Adipose tissue (tissue), 3 donors: ENCODE results near the gene DHX9. TPM values are rescaled to one million over a fixed set of nuclear protein-coding genes. Genes with fewer than 3 reads are reported as not detected.
"Not testable (repeated sequence)": the region's sequence is repeated elsewhere in the genome, so short reads cannot be mapped to it uniquely, and the experiment has no call there.

ENCODE experiments used
- H3K27ac ChIP-seq: one replicate; pipeline ENCODE4 v1.5.1; 2013; ENCODE audit warnings: low read depth, low read length
- WGBS, 3 donors: extraction: QIAGEN DNeasy Blood & Tissue Kit; methylation state at CpG; one replicate each; pipeline ENCODE4 v1.1.7; 2013; 5-methylcytosine and 5-hydroxymethylcytosine counted together
- polyA plus RNA-seq, 3 donors: library from polyadenylated mRNA; stranded (reverse); fragments of 200-250 nt; gene quantifications; one replicate each; pipeline ENCODE4 v1.2.3, GENCODE V29; 2013
- donor health status: healthy with polysubstance abuse.
- donor health status: Bipolar disorder and iron deficiency.
- donor health status: healthy.

Gene DHX9
- polyA plus RNA-seq, 3 donors = 39.8 to 68.6 (median 57.2) TPM

DNA sequence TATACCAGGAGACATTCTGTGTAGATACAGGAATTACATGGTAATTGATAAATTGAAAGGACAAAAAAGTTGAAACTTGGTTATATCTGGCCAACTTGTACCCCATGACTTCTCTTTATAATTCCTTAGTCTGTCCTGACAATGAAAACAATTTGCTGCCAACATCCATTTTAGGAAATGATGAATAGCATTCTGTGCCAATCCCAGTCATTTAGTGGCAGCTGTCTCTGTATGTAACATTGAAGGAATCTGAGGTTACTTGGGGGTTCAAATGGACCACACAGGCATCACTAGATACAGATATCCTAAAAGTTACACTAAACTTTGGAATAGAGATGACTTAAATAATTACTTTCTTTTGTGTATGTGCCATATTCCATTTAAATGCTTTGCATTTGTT, 38.2 kb downstream of the DHX9 start:
- no peak overlapping the region for H3K27ac ChIP-seq

DNA sequence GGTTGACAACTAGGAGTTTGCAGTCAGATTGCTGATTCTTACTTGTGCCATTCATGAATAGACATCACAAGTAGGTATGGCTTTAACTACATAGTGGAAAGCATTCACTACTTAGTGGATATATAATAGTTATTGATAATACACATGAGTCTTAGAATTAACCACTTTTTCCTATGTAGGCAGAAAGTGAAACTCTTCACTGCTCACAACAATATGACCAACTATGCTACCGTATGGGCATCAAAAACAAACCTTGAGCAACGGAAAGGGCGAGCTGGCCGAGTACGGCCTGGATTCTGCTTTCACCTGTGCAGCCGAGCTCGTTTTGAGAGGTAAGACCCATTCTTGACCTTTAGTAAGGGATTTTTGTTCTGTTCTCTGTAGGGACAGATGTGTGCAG, 38.7 kb downstream of the DHX9 start:
- H3K27ac ChIP-seq = no peak overlapping the region
- 94 to 97% (median 96%) methylated on average over 7 of the region's 7 CpGs for WGBS, 3 donors

DNA sequence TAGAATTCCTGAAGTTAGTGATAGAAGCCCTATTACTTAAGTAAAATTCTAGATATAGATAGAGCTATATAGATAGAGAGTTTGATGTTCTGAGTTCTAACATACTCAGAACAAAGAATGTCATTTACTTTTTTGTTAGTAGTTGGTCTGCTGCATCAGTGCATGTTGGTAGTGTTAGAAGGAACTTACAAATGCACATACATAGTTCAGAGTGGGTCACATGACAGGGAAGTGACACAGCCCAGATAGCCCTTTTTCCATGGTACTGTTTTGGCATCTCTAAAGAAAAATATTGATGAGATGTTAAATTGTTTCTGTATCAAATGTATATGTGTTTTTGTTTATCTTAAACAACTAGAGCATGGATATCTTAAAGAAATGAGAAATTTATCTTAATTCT, 45.7 kb downstream of the DHX9 start:
- no peak overlapping the region for H3K27ac ChIP-seq

DNA sequence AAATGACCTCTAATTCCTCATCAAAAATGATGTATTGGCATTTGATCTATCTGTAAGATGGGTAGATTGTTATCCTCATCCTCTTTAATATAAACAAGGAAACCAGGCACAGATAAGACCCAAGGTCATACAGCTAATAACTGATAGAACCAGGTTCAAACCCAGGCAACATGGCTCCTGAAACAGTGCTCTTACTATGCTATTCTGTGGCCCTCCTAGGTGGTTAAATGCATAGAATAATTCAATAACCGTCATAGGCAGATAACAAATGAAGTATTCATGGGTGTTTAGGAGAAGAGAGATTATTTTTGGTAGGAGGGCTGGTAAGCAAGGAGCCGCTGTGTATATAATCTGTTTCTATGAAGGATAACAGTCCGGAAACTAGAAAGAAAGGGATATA, 46.4 kb downstream of the DHX9 start:
- WGBS, 3 donors = 95 to 98% (median 98%) methylated on average over 3 of the region's 3 CpGs
- no peak overlapping the region for H3K27ac ChIP-seq

DNA sequence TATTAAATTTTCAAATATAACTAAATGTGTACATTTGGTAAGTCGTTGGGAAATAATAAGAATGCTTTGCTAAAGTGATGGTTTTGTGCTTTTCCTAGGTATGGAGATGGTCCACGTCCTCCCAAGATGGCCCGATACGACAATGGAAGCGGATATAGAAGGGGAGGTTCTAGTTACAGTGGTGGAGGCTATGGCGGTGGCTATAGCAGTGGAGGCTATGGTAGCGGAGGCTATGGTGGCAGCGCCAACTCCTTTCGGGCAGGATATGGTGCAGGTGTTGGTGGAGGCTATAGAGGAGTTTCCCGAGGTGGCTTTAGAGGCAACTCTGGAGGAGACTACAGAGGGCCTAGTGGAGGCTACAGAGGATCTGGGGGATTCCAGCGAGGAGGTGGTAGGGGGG, 47.8 kb downstream of the DHX9 start:
- H3K27ac ChIP-seq = no peak overlapping the region
- WGBS, 3 donors = 97 to 99% (median 97%) methylated on average over 11 of the region's 11 CpGs

DNA sequence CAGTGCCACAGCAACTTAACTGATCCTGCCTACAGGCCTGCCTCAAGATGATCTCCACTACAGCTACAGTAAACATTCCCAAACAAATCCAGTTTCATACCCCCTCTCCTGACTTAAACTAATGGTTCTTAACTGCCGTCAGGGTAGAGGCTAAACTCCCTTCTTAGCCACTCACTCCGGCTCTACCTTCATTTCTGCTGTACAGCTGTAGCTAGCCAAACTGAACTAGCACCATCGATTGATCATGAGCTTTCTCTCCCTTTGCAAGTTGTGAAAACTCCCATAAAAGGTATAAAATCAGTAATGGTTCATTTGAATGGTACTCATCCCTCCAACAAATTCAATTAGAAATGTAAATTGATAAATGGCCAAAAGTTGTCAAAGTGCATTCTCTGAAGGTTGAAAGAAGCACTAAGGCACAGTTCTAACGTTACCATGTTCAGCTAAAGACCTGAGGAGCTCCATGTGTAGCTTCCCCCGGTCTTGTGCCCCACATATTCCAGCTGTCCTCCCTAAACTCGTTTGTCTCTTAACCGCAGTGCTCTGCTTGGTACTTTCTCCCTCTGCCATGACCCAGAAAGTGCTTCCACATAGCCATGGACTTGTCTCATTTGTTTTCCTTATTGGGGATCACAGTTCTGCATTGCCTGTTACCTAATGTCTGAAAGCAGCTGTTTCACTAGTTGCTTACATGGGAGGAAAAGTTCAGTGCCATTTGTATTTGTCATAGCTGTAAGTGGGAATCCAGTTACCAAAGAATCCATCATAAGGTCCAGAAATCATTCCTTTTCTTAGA, 49.8 kb downstream of the DHX9 start:
- no peak overlapping the region for H3K27ac ChIP-seq

DNA sequence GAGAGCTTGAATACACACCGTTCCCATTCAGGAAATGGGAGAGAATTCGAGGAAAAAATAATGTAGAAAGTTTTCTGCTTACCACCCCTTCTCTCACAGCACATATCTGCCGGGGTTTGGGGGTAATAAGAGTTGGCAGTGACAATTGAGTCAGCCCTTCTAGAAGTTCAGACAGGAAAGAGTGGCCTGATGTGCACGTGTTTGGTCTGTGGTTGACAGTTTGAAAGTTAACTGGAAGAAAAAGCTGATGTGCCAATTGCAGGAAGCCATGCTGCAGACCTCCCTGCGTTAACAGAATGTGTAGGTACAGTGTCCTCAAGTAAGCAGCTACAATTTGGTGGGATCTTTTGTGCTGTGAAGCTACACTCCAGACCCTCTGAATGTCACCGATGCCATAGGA, 50.9 kb downstream of the DHX9 start:
- H3K27ac ChIP-seq = no peak overlapping the region
- 47 to 72% (median 56%) methylated on average over 6 of the region's 6 CpGs for WGBS, 3 donors

More for the DNA sequence above, 49.8 kb downstream of the DHX9 start:
- WGBS, 3 donors = 76 to 80% (median 77%) methylated on average over 7 of the region's 7 CpGs

DNA sequence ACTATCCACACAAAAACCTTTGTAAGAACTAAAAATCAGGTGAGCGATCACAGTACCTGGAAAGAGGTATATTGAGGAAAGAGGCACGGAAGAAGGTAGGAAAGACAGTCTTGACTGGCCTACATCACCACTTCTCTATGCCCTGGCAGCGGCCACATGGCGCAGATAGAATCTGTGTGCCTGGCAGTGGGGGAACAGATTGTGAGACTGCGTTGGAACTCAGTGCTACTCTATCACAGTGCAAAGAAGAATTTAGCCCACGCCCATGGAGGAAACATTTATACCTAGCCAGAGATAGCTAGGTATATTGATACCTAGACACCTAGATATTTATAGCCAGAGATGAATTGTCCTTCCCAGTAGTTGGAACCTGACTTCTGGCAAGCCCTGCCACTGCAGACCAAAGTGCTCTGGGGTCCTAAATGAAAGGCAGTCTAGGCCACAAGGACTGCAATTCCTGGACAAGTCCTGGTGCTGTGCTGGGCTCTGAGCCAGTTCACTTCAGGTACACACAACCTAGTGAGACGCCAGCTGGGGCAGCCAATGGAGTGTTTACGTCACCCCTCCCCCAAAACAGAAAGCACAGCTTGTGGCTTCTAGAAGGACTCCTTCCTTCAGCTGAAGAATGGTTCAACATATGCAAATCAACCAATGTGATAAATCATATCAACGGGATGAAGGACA, 51.9 kb downstream of the DHX9 start:
- H3K27ac ChIP-seq = no peak overlapping the region
- WGBS, 3 donors = 82 to 92% (median 89%) methylated on average over 9 of the region's 9 CpGs

DNA sequence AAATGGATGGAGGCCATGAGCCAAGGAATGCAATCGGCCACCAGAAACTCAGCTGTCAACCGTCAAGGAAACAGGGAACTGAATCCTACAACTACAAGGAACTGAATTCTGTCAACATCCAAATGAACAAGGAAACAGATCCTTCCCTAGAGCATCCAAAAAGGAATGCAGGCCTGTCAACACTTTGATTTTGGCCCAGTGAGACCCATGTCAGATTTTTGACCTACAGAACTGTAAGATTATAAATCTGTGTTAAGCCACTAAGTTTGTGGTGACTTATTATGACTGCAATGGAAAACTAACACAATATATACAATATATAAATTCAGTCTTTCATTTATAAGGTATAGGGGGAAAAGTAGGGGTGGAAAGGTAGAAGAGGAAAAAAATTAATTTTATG, 58.5 kb downstream of the DHX9 start:
- no peak overlapping the region for H3K27ac ChIP-seq
- 64 to 79% (median 76%) methylated on average over 2 of the region's 2 CpGs for WGBS, 3 donors

DNA sequence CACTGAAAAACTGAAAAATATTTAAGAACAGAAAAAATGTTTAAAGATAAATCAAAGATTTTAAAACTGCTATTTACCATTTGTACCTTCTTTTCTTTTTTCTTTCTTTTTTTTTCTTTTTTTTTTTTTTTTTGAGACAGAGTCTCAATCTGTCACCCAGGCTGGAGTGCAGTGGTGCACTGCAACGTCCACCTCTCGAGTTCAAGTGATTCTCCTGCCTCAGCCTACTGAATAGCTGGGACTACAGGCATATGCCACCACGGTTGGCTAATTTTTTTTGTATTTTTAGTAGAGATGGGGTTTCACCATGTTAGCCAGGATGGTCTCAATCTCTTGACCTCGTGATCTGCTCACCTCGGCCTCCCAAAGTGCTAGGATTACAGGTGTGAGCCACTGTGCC, 62.8 kb downstream of the DHX9 start:
- WGBS, 3 donors = 88 to 95% (median 91%) methylated on average over 5 of the region's 5 CpGs
- not testable (repeated sequence) for H3K27ac ChIP-seq

DNA sequence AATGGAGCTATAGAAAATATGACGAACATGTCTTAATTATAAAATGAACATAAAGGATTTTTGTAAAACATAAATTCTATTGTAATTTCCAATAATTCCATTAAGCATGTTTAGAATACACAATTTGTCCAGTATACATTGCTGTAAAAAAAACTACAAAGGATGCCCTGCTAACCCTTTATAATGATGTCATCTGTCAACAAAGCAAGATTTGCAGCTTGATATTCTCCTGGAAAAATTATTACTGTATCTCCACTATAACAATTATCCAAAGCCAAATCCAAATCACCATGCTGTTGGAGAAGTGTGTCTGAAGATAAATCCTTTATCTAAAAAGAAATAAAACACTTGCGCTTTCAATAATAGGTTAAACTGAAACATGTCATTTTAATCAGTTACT, 66.2 kb downstream of the DHX9 start:
- WGBS, 3 donors = 92 to 96% (median 95%) methylated on average over 2 of the region's 2 CpGs

DNA sequence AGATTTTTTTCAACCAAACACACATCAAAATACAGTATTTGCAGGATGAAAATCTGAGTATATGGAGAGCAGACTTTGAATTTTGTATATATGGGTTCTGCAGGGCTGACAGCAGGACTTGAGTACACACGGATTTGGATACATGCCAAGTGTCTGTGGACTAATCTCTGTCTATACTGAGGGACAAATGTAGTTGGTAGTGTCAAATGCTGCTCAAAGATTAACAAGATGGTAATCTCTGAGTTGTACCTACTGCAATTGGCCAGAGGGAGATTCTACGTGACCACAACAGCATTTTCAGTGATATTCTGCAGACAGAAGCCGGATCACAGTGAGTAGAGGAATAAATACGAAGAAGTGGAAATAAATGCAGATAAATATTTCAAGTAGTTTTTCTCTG, 70.4 kb downstream of the DHX9 start:
- WGBS, 3 donors = 56 to 71% (median 69%) methylated on average over 4 of the region's 4 CpGs
- H3K27ac ChIP-seq = no peak overlapping the region

More for the DNA sequence above, 66.2 kb downstream of the DHX9 start:
- H3K27ac ChIP-seq = no peak overlapping the region

DNA sequence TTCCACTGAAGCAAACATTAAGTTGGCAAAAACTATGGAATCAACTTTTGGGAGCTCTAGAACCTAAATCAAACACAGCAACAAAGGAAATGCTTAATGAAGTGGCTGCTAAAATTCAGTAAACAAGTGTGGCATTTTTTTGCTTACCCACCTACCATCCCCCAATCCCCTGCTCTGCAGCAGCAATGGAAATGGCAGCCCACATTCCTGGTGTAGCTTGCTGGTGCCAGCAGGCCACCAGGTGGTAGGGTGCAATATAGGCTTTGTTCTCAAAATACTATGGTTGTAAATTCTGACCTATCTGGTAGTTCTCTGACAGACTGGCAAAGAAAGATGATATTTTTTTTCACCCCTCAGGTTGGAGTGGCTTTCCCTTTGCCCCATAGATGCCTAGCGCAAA, 71.0 kb downstream of the DHX9 start:
- H3K27ac ChIP-seq = no peak overlapping the region
- 96 to 100% (median 100%) methylated on average over 1 of the region's 1 CpG for WGBS, 3 donors

DNA sequence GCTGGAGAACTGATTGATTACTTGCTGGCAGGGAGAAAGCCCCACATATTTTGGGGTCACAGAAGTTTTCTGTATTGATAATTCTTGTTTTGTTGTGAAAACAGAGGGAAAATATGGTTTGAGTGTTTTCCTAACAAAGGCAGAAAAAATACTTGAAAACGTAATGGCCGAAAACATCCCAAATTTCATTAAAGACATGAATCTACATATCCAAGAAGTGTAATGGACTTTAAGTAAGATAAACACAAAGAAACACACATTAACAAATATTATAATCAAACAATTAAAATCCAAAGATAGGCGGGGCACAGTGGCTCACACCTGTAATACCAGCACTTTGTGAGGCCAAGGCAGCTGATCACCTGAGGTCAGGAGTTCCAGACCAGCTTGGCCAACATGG, 74.3 kb downstream of the DHX9 start:
- H3K27ac ChIP-seq = no peak overlapping the region
- 97 to 99% (median 98%) methylated on average over 3 of the region's 3 CpGs for WGBS, 3 donors

DNA sequence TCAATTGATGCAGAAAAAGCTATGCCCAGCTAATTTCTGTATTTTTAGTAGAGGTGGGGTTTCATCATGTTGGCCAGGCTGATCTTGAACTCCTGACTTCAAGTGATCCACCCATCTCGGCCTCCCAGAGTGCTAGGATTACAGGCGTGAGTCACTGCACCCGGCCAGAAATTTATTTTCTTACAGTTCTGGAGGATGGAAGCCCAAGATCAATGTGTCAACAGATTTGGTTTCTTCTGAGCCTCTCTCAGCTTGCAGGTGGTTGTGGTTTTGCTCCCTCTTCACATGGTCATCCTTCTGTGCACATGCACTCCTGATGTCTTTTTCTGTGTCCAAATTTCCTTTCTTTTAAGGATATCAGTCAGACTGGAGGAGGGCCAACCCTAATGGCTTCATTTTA, 78.2 kb downstream of the DHX9 start:
- WGBS, 3 donors = 77 to 83% (median 81%) methylated on average over 3 of the region's 3 CpGs

DNA sequence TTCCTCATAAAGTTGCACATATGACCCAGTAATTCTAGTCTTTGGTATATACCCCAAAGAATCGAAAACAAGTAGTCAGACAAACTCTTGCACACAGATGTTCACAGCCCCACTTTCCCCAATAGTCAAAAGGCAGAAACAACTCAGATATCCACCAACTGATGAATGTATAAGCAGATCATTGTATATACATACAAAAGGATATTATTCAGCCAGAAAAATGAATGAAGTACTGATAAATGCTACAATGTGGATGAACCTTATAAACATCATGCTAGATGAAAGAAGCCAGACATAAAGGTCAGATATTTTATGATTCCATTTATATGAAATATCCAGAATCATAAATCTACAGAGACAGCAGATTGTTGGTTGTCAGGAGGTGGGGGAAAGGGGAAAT, 86.5 kb downstream of the DHX9 start:
- 62 to 90% (median 84%) methylated on average over 1 of the region's 1 CpG for WGBS, 3 donors
- H3K27ac ChIP-seq = no peak overlapping the region

More for the DNA sequence above, 78.2 kb downstream of the DHX9 start:
- H3K27ac ChIP-seq = no peak overlapping the region

DNA sequence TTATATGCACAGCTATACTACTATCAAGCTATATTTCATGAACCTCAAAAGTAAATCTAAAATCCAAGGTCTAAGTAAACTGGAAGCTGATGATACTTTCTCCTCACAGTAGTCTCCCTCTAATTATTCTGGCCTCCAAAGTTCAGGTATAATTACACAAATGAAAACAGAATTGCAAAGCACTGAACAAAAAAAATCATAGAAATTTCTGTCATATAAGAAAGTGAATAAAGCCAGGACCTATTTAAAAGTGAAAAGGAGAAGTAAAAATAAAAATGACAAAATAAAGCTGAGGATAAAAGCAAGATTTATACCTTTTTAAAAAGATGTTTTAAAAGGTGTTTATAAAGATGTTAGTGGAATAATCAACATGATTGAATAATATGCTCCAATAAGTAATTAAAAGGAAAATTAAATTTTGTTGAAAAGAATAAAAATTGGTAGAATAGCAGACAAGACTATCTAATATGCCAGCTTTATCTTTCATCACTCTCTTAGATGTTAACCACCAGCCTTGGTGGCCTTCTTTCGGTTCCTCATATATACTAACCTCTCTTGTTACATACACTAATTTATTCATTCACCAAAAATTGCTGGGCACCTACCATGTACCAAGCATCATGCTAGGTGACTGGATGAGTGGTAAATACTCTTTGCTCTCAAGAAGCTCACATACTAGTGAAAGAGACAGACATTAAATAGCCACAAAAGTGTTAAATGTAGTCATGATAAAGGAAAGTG, 88.7 kb downstream of the DHX9 start:
- WGBS, 3 donors = 68 to 92% (median 87%) methylated on average over 1 of the region's 1 CpG

DNA sequence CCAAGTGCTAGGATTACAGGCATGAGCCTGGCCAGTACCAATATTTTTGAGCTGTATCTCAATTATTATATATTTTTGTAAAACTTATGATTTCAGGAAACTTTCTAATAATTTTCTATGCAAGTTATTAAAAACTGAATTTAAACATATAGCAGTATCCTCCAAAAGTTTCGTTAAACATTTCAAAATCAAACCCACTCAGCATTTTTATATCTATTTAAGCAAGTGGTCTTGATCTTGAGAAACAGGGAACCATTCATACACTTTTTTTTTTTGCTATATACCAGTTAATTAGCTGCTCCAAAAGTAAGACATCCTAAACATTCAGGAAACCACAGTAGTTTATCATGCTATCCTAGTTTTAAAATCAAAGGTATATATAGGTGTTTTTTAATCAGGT, 91.8 kb downstream of the DHX9 start:
- 74 to 77% (median 75%) methylated on average over 1 of the region's 1 CpG for WGBS, 3 donors
- no peak overlapping the region for H3K27ac ChIP-seq

More for the DNA sequence above, 88.7 kb downstream of the DHX9 start:
- no peak overlapping the region for H3K27ac ChIP-seq

DNA sequence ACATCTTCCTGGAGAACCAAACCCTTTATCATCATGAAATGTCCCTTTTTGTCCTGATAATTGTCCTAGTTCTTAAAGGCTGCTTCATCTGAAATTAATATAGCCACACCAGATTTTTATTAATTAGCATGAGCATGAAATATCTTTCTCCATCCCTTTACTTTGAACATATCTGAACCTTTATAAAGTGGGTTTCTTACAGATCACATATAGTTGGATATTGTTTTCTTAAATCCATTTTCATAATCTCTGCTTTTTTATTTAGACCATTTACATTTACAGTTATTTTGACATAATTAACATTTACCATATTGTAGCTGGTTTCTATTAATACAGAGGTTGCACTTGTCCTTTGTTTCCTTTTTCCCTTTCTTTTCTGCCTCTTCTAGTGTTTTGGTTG, 96.6 kb downstream of the DHX9 start:
- no peak overlapping the region for H3K27ac ChIP-seq
